Adrenal gland (tissue), 5 donors: Measurements from ENCODE around the gene SERP2.

Experiments used
- POLR2A ChIP-seq, 2 donors: fragments of 450-650 bp; IDR thresholded peaks; one replicate each; pipeline ENCODE4 v1.6.1; 2017; ENCODE audit warnings: antibody characterized with exemption in 2 of 2, mild to moderate bottlenecking in 2 of 2, moderate library complexity in 1 of 2
- TF ChIP-seq, protein P1 (sequence below), 6 experiments: fragments of 450-650 bp in 4 of 6; fragments of 200-600 bp in 2 of 6; sonication (generic) in 1 of 6; IDR thresholded peaks; 1 replicate in 5 of 6; 2 replicates in 1 of 6; pipeline versions ENCODE4 v1.5.1 to v1.8.0; 2016 to 2021; ENCODE audit warnings: antibody characterized with exemption in 6 of 6, mild to moderate bottlenecking in 2 of 6, moderate library complexity in 1 of 6
- donor health status: DM: no; HTN: no; CAD: no.

DNA sequence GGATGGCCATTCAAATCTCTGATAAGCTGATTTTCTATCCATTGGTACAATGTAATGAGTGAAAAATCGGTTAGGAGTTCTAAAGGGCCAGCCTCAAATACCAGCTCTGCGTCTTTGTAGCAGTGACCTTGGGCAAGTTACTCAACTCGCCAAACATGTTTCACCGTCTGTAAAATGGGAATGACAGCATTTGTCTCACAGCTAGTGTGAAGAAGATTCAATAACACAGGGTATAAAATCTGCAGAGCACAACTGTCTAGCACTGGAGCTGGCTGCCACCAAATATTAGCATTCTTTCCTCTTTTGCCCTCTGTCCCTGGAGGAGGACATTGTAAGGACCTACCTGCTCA lies 22.1 kb upstream of the SERP2 start:
- no peak for TF ChIP-seq POLR2A (IDR thresholded peaks at IDR 0.05)
- TF ChIP-seq, protein P1, sequence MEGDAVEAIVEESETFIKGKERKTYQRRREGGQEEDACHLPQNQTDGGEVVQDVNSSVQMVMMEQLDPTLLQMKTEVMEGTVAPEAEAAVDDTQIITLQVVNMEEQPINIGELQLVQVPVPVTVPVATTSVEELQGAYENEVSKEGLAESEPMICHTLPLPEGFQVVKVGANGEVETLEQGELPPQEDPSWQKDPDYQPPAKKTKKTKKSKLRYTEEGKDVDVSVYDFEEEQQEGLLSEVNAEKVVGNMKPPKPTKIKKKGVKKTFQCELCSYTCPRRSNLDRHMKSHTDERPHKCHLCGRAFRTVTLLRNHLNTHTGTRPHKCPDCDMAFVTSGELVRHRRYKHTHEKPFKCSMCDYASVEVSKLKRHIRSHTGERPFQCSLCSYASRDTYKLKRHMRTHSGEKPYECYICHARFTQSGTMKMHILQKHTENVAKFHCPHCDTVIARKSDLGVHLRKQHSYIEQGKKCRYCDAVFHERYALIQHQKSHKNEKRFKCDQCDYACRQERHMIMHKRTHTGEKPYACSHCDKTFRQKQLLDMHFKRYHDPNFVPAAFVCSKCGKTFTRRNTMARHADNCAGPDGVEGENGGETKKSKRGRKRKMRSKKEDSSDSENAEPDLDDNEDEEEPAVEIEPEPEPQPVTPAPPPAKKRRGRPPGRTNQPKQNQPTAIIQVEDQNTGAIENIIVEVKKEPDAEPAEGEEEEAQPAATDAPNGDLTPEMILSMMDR (IDR thresholded peaks at IDR 0.05) = no peak
